Activated T-helper 1 cell treated with anti-CD3 and anti-CD28 coated beads, Interleukin-12 subunit alpha, Interleukin-12 subunit beta, Interleukin-2, Interleukin-4 antibody, amounts not matched to agents 30 ng/mL and 10 ng/mL and 1 ng/mL, durations not matched to agents 14 hours and 24 hours and 36 hours (primary cell): ENCODE data around the gene ITPR1. TPM values are rescaled to one million over a fixed set of nuclear protein-coding genes. Genes with fewer than 3 reads are reported as not detected.

Experiments
- DNase-seq: peaks from one replicate; pipeline ENCODE4 v3.0.0; 2021; ENCODE audit warnings: low spot score
- H3K27ac Mint-ChIP-seq: one replicate; pipeline ENCODE4 v1.8.0; 2021; ENCODE audit warnings: mild to moderate bottlenecking, mixed read lengths
- H3K27me3 Mint-ChIP-seq: one replicate; pipeline ENCODE4 v1.8.0; 2022; ENCODE audit warnings: mild to moderate bottlenecking, moderate library complexity, mixed read lengths; ENCODE audit not compliant: insufficient read depth
- H3K36me3 Mint-ChIP-seq: one replicate; pipeline ENCODE4 v1.8.0; 2021; ENCODE audit warnings: low read depth, mixed read lengths
- H3K4me1 Mint-ChIP-seq: one replicate; pipeline ENCODE4 v1.8.0; 2021; ENCODE audit warnings: low read depth, mixed read lengths
- H3K4me3 Mint-ChIP-seq: one replicate; pipeline ENCODE4 v1.8.0; 2021; ENCODE audit warnings: mild to moderate bottlenecking, moderate library complexity, mixed read lengths
- H3K9me3 Mint-ChIP-seq: one replicate; pipeline ENCODE4 v1.8.0; 2021; ENCODE audit warnings: mixed read lengths
- intact Hi-C: fragments of 100-400 bp; cut with micrococcal nuclease; formaldehyde crosslinking; loops from one replicate; pipeline ENCODE4 v1.15.1; 2024
- total RNA-seq: library from RNA; stranded (reverse); gene quantifications from 2 replicates; pipeline ENCODE4 v1.2.3, GENCODE V29; 2022

ITPR1 gene
- total RNA-seq, 1 donor from 2014 or later = 108 TPM

DNA sequence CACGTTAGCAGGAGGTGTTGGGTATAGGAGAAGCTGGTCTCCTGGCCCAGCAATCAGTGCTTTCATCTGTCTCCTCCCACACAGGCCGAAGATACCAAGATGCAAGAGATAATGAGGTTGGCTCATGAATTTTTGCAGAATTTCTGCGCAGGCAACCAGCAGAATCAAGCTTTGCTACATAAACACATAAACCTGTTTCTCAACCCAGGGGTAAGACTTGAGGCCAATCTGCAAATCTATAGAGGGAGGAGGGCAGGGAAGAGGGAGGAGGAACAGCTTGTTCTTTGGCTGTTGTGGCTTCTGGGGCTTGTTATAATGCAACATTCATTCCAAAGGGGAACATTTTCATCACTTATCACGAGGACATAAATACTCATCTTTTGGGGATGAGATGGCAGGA lies 195.3 kb downstream of the ITPR1 start:
- no peak overlapping the region for H3K4me3 Mint-ChIP-seq
- peaks cover 3% of the 10 kb centered on the region for H3K9me3 Mint-ChIP-seq
- H3K4me1 Mint-ChIP-seq = peaks cover 6% of the 10 kb centered on the region
- peaks cover 57% of the 10 kb centered on the region for H3K36me3 Mint-ChIP-seq
- no peak for DNase-seq
- no peaks in the 10 kb centered on the region for H3K27me3 Mint-ChIP-seq
- H3K27ac Mint-ChIP-seq = no peak overlapping the region
- intact Hi-C loops = no loop called here

DNA sequence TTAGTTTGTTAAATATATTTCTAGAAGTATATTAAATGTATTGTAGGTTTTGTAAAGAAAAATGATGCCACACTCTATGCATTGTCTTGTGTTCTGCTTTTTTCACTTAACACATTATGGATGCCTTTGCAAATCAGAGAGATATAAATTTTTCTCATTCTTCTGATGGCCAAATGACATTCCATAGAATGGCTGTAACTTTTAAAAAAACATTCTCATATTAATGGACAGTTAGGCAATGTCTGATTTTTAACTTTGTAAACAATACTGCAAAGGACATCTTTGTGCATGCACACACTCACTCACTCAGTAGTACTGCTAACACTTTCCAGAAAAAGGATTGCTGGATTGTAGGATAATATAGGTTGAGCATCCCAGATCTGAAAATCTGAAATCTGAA lies 195.9 kb downstream of the ITPR1 start:
- DNase-seq = no peak
- Mint-ChIP-seq H3K4me3 (no peak overlapping the region), H3K27me3 (no peaks in the 10 kb centered on the region), H3K36me3 (peaks cover 55% of the 10 kb centered on the region), H3K27ac (no peak overlapping the region), H3K4me1 (peaks cover under 1% of the 10 kb centered on the region), H3K9me3 (peaks cover 3% of the 10 kb centered on the region)
- intact Hi-C loops = no loop called here

- Mint-ChIP-seq H3K4me3 (no peak overlapping the region), H3K9me3 (peaks cover 3% of the 10 kb centered on the region), H3K27ac (no peak overlapping the region), H3K27me3 (no peaks in the 10 kb centered on the region), H3K4me1 (peaks cover 3% of the 10 kb centered on the region), H3K36me3 (peaks cover 54% of the 10 kb centered on the region)
- intact Hi-C loops = no loop called here
- DNase-seq = no peak
Measured at GRCh38 chr3:4690277-4690676, 197.1 kb downstream of the ITPR1 start.

GRCh38 chr3:4693620-4694019 lies 200.5 kb downstream of the ITPR1 start:
- H3K36me3 Mint-ChIP-seq = peaks cover 56% of the 10 kb centered on the region

DNA sequence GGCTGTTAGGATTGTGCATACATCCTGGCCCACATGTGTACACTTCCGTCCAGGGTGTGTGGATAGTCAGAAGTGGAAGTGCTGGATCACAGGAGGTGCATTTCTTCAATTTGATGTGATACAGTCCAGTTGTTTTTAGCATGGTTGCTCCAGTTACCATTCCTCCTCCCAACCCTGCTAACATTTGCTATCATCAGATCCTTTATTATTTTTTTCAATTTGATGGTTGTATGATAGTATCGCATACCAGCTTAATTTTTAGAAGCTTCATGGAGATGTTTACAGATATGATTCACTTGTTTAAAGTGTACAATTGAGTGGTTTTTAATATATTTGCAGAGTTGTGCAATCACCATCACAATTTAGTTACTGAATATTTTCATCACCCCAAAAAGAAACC lies 202.7 kb downstream of the ITPR1 start:
- Mint-ChIP-seq H3K36me3 (peaks cover 62% of the 10 kb centered on the region), H3K4me3 (no peak overlapping the region), H3K27me3 (no peaks in the 10 kb centered on the region), H3K27ac (no peak overlapping the region), H3K4me1 (peaks cover 9% of the 10 kb centered on the region), H3K9me3 (no peaks in the 10 kb centered on the region)
- intact Hi-C loops = no loop called here
- no peak for DNase-seq

More at GRCh38 chr3:4693620-4694019, 200.5 kb downstream of the ITPR1 start:
- Mint-ChIP-seq H3K27ac (no peak overlapping the region), H3K4me1 (peaks cover 9% of the 10 kb centered on the region), H3K9me3 (peaks cover 3% of the 10 kb centered on the region), H3K4me3 (no peak overlapping the region), H3K27me3 (no peaks in the 10 kb centered on the region)
- no peak for DNase-seq
- intact Hi-C loops = no loop called here

DNA sequence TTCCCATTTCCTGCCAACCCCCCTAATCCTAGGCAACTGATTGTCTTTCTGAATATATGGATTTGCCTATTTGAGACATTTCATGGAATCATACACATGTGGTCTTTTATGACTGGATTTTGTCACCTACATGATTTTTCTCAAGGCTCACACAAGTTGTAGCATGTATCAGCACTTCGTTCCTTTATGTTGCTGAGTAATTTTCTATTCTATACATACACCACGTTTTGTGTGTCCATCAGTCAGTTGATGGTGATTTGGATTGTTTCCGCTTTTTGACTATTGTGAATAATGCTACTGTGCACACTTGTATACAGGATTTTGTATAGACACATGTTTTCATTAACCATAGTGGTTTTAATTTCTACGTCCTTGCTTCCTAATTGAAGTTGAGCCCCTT lies 203.1 kb downstream of the ITPR1 start:
- intact Hi-C loops = no loop called here
- peaks cover 59% of the 10 kb centered on the region for H3K36me3 Mint-ChIP-seq
- H3K9me3 Mint-ChIP-seq = no peaks in the 10 kb centered on the region
- no peaks in the 10 kb centered on the region for H3K27me3 Mint-ChIP-seq
- no peak overlapping the region for H3K27ac Mint-ChIP-seq
- no peak for DNase-seq
- peaks cover 9% of the 10 kb centered on the region for H3K4me1 Mint-ChIP-seq
- H3K4me3 Mint-ChIP-seq = no peak overlapping the region

GRCh38 chr3:4698125-4698821 lies 205.1 kb downstream of the ITPR1 start:
- Mint-ChIP-seq H3K9me3 (no peaks in the 10 kb centered on the region), H3K27ac (no peak overlapping the region), H3K4me3 (no peak overlapping the region), H3K4me1 (peaks cover 24% of the 10 kb centered on the region), H3K27me3 (no peaks in the 10 kb centered on the region), H3K36me3 (peaks cover 69% of the 10 kb centered on the region)
- no peak for DNase-seq
- intact Hi-C loops = no loop called here

GRCh38 chr3:4703054-4703480 lies 209.9 kb downstream of the ITPR1 start:
- intact Hi-C loops = no loop called here
- H3K4me3 Mint-ChIP-seq = no peak overlapping the region
- no peaks in the 10 kb centered on the region for H3K27me3 Mint-ChIP-seq
- H3K27ac Mint-ChIP-seq = peak overlapping the region; percentile 78
- H3K9me3 Mint-ChIP-seq = peaks cover 8% of the 10 kb centered on the region
- H3K36me3 Mint-ChIP-seq = peaks cover 79% of the 10 kb centered on the region
- H3K4me1 Mint-ChIP-seq = peaks cover 48% of the 10 kb centered on the region
- DNase-seq = no peak

GRCh38 chr3:4704552-4704951 lies 211.4 kb downstream of the ITPR1 start:
- intact Hi-C loops = no loop called here
- Mint-ChIP-seq H3K9me3 (peaks cover 8% of the 10 kb centered on the region), H3K4me3 (no peak overlapping the region), H3K27ac (no peak overlapping the region), H3K36me3 (peaks cover 80% of the 10 kb centered on the region), H3K4me1 (peaks cover 63% of the 10 kb centered on the region), H3K27me3 (no peaks in the 10 kb centered on the region)
- no peak for DNase-seq

DNA sequence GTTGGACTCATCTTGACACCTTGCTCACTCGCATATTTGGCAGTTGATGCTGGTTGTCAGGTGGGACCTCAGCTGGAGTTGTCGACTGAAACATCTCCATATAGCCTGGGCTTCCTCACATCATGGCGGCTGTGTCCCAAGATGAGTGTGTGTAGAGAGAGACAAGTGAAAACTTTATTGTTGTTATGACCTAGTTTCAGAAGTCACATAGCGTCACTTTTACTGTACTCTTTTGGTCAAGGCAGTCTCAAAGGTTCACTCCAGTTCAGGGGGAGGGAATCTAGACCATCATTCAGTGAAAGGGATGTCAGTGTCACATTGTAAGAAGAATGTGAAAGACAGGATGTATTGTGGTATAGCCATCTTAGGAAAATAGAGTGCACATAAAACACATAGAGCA lies 214.2 kb downstream of the ITPR1 start:
- Mint-ChIP-seq H3K27ac (no peak overlapping the region), H3K4me3 (no peak overlapping the region), H3K36me3 (peaks cover 72% of the 10 kb centered on the region), H3K27me3 (no peaks in the 10 kb centered on the region), H3K4me1 (peaks cover 72% of the 10 kb centered on the region), H3K9me3 (peaks cover 8% of the 10 kb centered on the region)
- no peak for DNase-seq
- intact Hi-C loops = no loop called here

- peaks cover 67% of the 10 kb centered on the region for H3K36me3 Mint-ChIP-seq
- no peak for DNase-seq
- intact Hi-C loops = no loop called here
- H3K27ac Mint-ChIP-seq = no peak overlapping the region
- no peak overlapping the region for H3K4me3 Mint-ChIP-seq
- H3K9me3 Mint-ChIP-seq = peaks cover 8% of the 10 kb centered on the region
- H3K27me3 Mint-ChIP-seq = no peaks in the 10 kb centered on the region
- H3K4me1 Mint-ChIP-seq = peaks cover 67% of the 10 kb centered on the region
Measured at GRCh38 chr3:4708230-4708629, 215.1 kb downstream of the ITPR1 start.

DNA sequence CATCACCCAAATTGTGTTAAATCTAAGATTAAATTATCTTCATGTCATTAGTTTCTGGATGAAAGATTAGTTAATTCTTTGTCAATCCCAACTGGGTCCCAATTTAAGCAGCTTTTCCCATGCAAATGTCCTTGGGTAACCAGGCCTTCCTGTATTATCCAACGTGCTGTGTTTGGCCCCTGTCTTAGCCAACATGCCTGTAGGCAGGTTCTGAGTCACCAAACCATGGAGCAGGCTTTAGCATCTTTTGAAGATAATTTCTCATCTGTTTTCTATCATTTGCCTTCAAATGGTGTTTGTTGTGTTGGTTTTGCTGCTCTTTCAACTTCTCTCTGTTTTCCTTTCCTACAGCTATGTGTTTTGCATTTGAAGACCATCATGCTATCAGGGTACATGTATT lies 216.2 kb downstream of the ITPR1 start:
- no peak for DNase-seq
- H3K27me3 Mint-ChIP-seq = no peaks in the 10 kb centered on the region
- peaks cover 62% of the 10 kb centered on the region for H3K4me1 Mint-ChIP-seq
- intact Hi-C loops = no loop called here
- no peak overlapping the region for H3K4me3 Mint-ChIP-seq
- peaks cover 8% of the 10 kb centered on the region for H3K9me3 Mint-ChIP-seq
- peak overlapping the region; percentile 51 for H3K27ac Mint-ChIP-seq
- peaks cover 71% of the 10 kb centered on the region for H3K36me3 Mint-ChIP-seq

DNA sequence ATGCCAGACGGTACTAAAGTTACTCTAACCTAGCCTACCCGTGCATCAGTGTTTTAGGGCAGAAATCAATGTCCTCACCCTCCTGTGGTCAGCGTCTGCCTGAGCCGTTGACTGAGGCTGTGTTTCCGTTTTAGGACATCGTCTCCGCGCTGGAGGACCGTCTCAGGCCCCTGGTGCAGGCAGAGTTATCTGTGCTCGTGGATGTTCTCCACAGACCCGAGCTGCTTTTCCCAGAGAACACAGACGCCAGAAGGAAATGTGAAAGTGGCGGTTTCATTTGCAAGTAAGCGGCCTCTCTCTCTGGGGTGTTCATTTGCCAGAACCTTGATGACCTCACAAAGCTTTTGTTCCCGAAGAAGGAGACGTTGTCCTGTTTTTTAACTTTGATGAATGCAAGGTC lies 217.0 kb downstream of the ITPR1 start:
- H3K36me3 Mint-ChIP-seq = peaks cover 74% of the 10 kb centered on the region
- no peaks in the 10 kb centered on the region for H3K27me3 Mint-ChIP-seq
- peaks cover 8% of the 10 kb centered on the region for H3K9me3 Mint-ChIP-seq
- H3K4me1 Mint-ChIP-seq = peaks cover 62% of the 10 kb centered on the region
- no peak for DNase-seq
- intact Hi-C loops = loop anchor here (2.0 to 5.0 kb wide), 3 partner anchors 141 to 487 kb away; partner anchors contain the start of gene ARL8B
- H3K27ac Mint-ChIP-seq = no peak overlapping the region
- no peak overlapping the region for H3K4me3 Mint-ChIP-seq

- no peak for DNase-seq
- peak overlapping the region; percentile 45 for H3K27ac Mint-ChIP-seq
- intact Hi-C loops = loop anchor here (1.0 to 5.0 kb wide), 8 partner anchors 94 to 485 kb away; partner anchors contain the start of gene ARL8B
- H3K36me3 Mint-ChIP-seq = peaks cover 62% of the 10 kb centered on the region
- peaks cover 4% of the 10 kb centered on the region for H3K9me3 Mint-ChIP-seq
- peaks cover 59% of the 10 kb centered on the region for H3K4me1 Mint-ChIP-seq
- H3K27me3 Mint-ChIP-seq = no peaks in the 10 kb centered on the region
- no peak overlapping the region for H3K4me3 Mint-ChIP-seq
Measured at GRCh38 chr3:4711680-4711992, 218.5 kb downstream of the ITPR1 start.
